BLaER1 treated with 17β-estradiol and CSF1 and Interleukin-3, amounts not matched to agents 10 nM and 100 nM (cell line): Measurements from ENCODE around the gene SYNM.
A peak's percentile ranks its signal among the peaks of the same experiment; 100 is the strongest.

Experiments
- H3K27ac ChIP-seq, 11 experiments: shearing (Covaris generic); formaldehyde crosslinking; 2 replicates each; pipeline ENCODE4 v1.8.1; 2022
- H3K27me3 ChIP-seq, 11 experiments: shearing (Covaris generic); formaldehyde crosslinking; 2 replicates each; pipeline ENCODE4 v1.8.1; 2022
- H3K36me3 ChIP-seq, 11 experiments: shearing (Covaris generic); formaldehyde crosslinking; 2 replicates each; pipeline ENCODE4 v1.8.1; 2022
- H3K4me1 ChIP-seq, 10 experiments: shearing (Covaris generic); formaldehyde crosslinking; 2 replicates each; pipeline ENCODE4 v1.8.1; 2022
- H3K4me2 ChIP-seq, 11 experiments: shearing (Covaris generic); formaldehyde crosslinking; 2 replicates each; pipeline ENCODE4 v1.8.1; 2022
- H3K4me3 ChIP-seq, 10 experiments: shearing (Covaris generic); formaldehyde crosslinking; 2 replicates each; pipeline ENCODE4 v1.8.1; 2022
- H3K9ac ChIP-seq, 11 experiments: shearing (Covaris generic); formaldehyde crosslinking; 2 replicates each; pipeline ENCODE4 v1.8.1; 2022
- H3K9me3 ChIP-seq, 11 experiments: shearing (Covaris generic); formaldehyde crosslinking; replicated peaks in 1 of 11; 2 replicates each; pipeline ENCODE4 v1.8.1; 2022
- H4K20me1 ChIP-seq, 11 experiments: shearing (Covaris generic); formaldehyde crosslinking; 2 replicates each; pipeline ENCODE4 v1.8.1; 2022
- Cebpa-rat ChIP-seq, 11 experiments: shearing (Covaris generic); IDR thresholded peaks; 2 replicates each; pipeline ENCODE4 v1.8.1; 2022

SYNM gene

GRCh38 chr15:99100245-99101173 is 4.4 kb upstream of the SYNM start:
- H3K4me2 ChIP-seq: peak overlapping the region; percentile 72 to 95 (median 84)
- H3K9ac ChIP-seq: peak overlapping the region in 7 of 11 experiments; percentile 14 to 65 (median 43); a peak in 11 of 22 replicates
- H3K27ac ChIP-seq: no peak overlapping the region
- no peaks in the 10 kb centered on the region for H3K9me3 ChIP-seq
- no peaks in the 10 kb centered on the region for H3K36me3 ChIP-seq
- peaks cover 5 to 26% (median 19%) of the 10 kb centered on the region in 10 experiments; a peak in 17 of 20 replicates for H3K4me1 ChIP-seq
- peaks cover 0 to 10% (median 0%) of the 10 kb centered on the region in 11 experiments; a peak in 2 of 22 replicates for H4K20me1 ChIP-seq
- peaks cover 26 to 55% (median 50%) of the 10 kb centered on the region in 11 experiments for H3K27me3 ChIP-seq
- TF ChIP-seq Cebpa-rat (IDR thresholded peaks at IDR 0.05): no peak
- H3K4me3 ChIP-seq: peak overlapping the region; percentile 28 to 62 (median 42); a peak in 14 of 20 replicates

- Histone ChIP-seq H3K9ac (no peak overlapping the region), H3K4me1 (peaks cover 15 to 36% (median 28%) of the 10 kb centered on the region in 10 experiments; a peak in 17 of 20 replicates), H3K27me3 (peaks cover 36 to 65% (median 60%) of the 10 kb centered on the region in 11 experiments), H3K36me3 (no peaks in the 10 kb centered on the region), H3K4me3 (no peak overlapping the region), H3K4me2 (no peak overlapping the region), H4K20me1 (peaks cover 0 to 20% (median 0%) of the 10 kb centered on the region in 11 experiments; a peak in 3 of 22 replicates), H3K9me3 (no peaks in the 10 kb centered on the region), H3K27ac (no peak overlapping the region)
- TF ChIP-seq Cebpa-rat (IDR thresholded peaks at IDR 0.05): no peak
These were observed 3.4 kb upstream of the SYNM start for GRCh38 chr15:99101501-99101900.

- H3K9ac ChIP-seq: no peak overlapping the region
- peaks cover 0 to 20% (median 0%) of the 10 kb centered on the region in 11 experiments; a peak in 3 of 22 replicates for H4K20me1 ChIP-seq
- no peaks in the 10 kb centered on the region for H3K36me3 ChIP-seq
- peaks cover 16 to 46% (median 39%) of the 10 kb centered on the region in 10 experiments; a peak in 17 of 20 replicates for H3K4me1 ChIP-seq
- H3K4me3 ChIP-seq: no peak overlapping the region
- no peak overlapping the region for H3K4me2 ChIP-seq
- TF ChIP-seq Cebpa-rat (IDR thresholded peaks at IDR 0.05): no peak
- no peaks in the 10 kb centered on the region for H3K9me3 ChIP-seq
- H3K27me3 ChIP-seq: peaks cover 43 to 76% (median 70%) of the 10 kb centered on the region in 11 experiments
- H3K27ac ChIP-seq: no peak overlapping the region
These were observed 2.3 kb upstream of the SYNM start for GRCh38 chr15:99102332-99103235.

- H3K4me1 ChIP-seq: peaks cover 14 to 53% (median 43%) of the 10 kb centered on the region in 10 experiments; a peak in 17 of 20 replicates
- H4K20me1 ChIP-seq: peaks cover 0 to 20% (median 0%) of the 10 kb centered on the region in 11 experiments; a peak in 3 of 22 replicates
- H3K9ac ChIP-seq: no peak overlapping the region
- no peaks in the 10 kb centered on the region for H3K36me3 ChIP-seq
- no peak overlapping the region for H3K4me2 ChIP-seq
- TF ChIP-seq Cebpa-rat (IDR thresholded peaks at IDR 0.05): no peak
- H3K27ac ChIP-seq: no peak overlapping the region
- no peaks in the 10 kb centered on the region for H3K9me3 ChIP-seq
- H3K4me3 ChIP-seq: no peak overlapping the region
- H3K27me3 ChIP-seq: peaks cover 43 to 77% (median 70%) of the 10 kb centered on the region in 11 experiments
These were observed 1.6 kb upstream of the SYNM start for GRCh38 chr15:99103279-99103678.

- TF ChIP-seq Cebpa-rat (IDR thresholded peaks at IDR 0.05): no peak
- no peaks in the 10 kb centered on the region for H3K9me3 ChIP-seq
- peaks cover 0 to 14% (median 0%) of the 10 kb centered on the region in 11 experiments; a peak in 3 of 22 replicates for H4K20me1 ChIP-seq
- H3K27me3 ChIP-seq: peaks cover 32 to 62% (median 53%) of the 10 kb centered on the region in 11 experiments
- H3K9ac ChIP-seq: peak overlapping the region in 8 of 11 experiments; percentile 15 to 59 (median 31); a peak in 11 of 22 replicates
- peak overlapping the region; percentile 89 to 95 (median 93) for H3K4me2 ChIP-seq
- peaks cover 14 to 43% (median 38%) of the 10 kb centered on the region in 10 experiments; a peak in 17 of 20 replicates for H3K4me1 ChIP-seq
- peak overlapping the region; percentile 50 to 69 (median 60) for H3K4me3 ChIP-seq
- no peaks in the 10 kb centered on the region for H3K36me3 ChIP-seq
- no peak overlapping the region for H3K27ac ChIP-seq
These were observed 848 bp downstream of the SYNM start for GRCh38 chr15:99105514-99106341.

GRCh38 chr15:99106417-99107220 is 1.7 kb downstream of the SYNM start:
- H3K9ac ChIP-seq: no peak overlapping the region
- H3K27me3 ChIP-seq: peaks cover 32 to 61% (median 53%) of the 10 kb centered on the region in 11 experiments
- peaks cover 0 to 14% (median 0%) of the 10 kb centered on the region in 11 experiments; a peak in 3 of 22 replicates for H4K20me1 ChIP-seq
- H3K36me3 ChIP-seq: no peaks in the 10 kb centered on the region
- TF ChIP-seq Cebpa-rat (IDR thresholded peaks at IDR 0.05): no peak
- no peaks in the 10 kb centered on the region for H3K9me3 ChIP-seq
- peaks cover 14 to 49% (median 37%) of the 10 kb centered on the region in 10 experiments; a peak in 17 of 20 replicates for H3K4me1 ChIP-seq
- peak overlapping the region in 4 of 10 experiments; percentile 50 to 64 (median 60); a peak in 7 of 20 replicates for H3K4me3 ChIP-seq
- peak overlapping the region; percentile 89 to 95 (median 93) for H3K4me2 ChIP-seq
- H3K27ac ChIP-seq: no peak overlapping the region

- Histone ChIP-seq H4K20me1 (peaks cover 0 to 14% (median 0%) of the 10 kb centered on the region in 11 experiments; a peak in 3 of 22 replicates), H3K27me3 (peaks cover 28 to 37% (median 35%) of the 10 kb centered on the region in 11 experiments), H3K36me3 (no peaks in the 10 kb centered on the region), H3K9ac (no peak overlapping the region), H3K4me3 (no peak overlapping the region), H3K4me2 (no peak overlapping the region; a peak in 1 of 22 replicates), H3K27ac (no peak overlapping the region), H3K9me3 (no peaks in the 10 kb centered on the region), H3K4me1 (peaks cover 14 to 49% (median 37%) of the 10 kb centered on the region in 10 experiments; a peak in 17 of 20 replicates)
- no peak for TF ChIP-seq Cebpa-rat (IDR thresholded peaks at IDR 0.05)
These were observed 4.1 kb downstream of the SYNM start for GRCh38 chr15:99108993-99109392.
